SH-SY5Y (cell line): ENCODE measurements around the gene ABCA4.
A peak's percentile ranks its signal among the peaks of the same experiment; 100 is the strongest.

Experiments
- GATA2 ChIP-seq: IDR thresholded peaks from 2 replicates; pipeline ENCODE4 v1.6.1; 2011; ENCODE audit warnings: mild to moderate bottlenecking, low read depth, low read length
- GATA3 ChIP-seq: IDR thresholded peaks from 2 replicates; pipeline ENCODE4 v1.6.1; 2011; ENCODE audit warnings: low read depth, mild to moderate bottlenecking, low read length, moderate library complexity

The ABCA4 gene

GRCh38 chr1:94084547-94084946 lies 36.4 kb downstream of the ABCA4 start:
- no peak for TF ChIP-seq GATA3
- TF ChIP-seq GATA2, result no peak

GRCh38 chr1:94084085-94084484 lies 36.9 kb downstream of the ABCA4 start:
- no peak for TF ChIP-seq GATA2
- no peak for TF ChIP-seq GATA3

- no peak for TF ChIP-seq GATA3
- no peak for TF ChIP-seq GATA2
Measured at GRCh38 chr1:94083681-94084080, 37.3 kb downstream of the ABCA4 start.

GRCh38 chr1:94081566-94082344 lies 39.2 kb downstream of the ABCA4 start:
- TF ChIP-seq GATA3 (no peak), GATA2 (no peak)

GRCh38 chr1:94079989-94080388 lies 41.0 kb downstream of the ABCA4 start:
- no peak for TF ChIP-seq GATA3
- no peak for TF ChIP-seq GATA2

- TF ChIP-seq GATA3, result no peak
- TF ChIP-seq GATA2, result no peak
Measured at GRCh38 chr1:94079080-94079940, 41.6 kb downstream of the ABCA4 start.

- TF ChIP-seq GATA3 (no peak), GATA2 (no peak)
Measured at GRCh38 chr1:94072840-94073522, 48.0 kb downstream of the ABCA4 start.

- TF ChIP-seq GATA2, result no peak
- no peak for TF ChIP-seq GATA3
Measured at GRCh38 chr1:94071976-94072375, 49.0 kb downstream of the ABCA4 start.

GRCh38 chr1:94071391-94071790 lies 49.6 kb downstream of the ABCA4 start:
- no peak for TF ChIP-seq GATA2
- no peak for TF ChIP-seq GATA3

GRCh38 chr1:94070865-94071264 lies 50.1 kb downstream of the ABCA4 start:
- TF ChIP-seq GATA3 (peak; percentile 57), GATA2 (peak; percentile 72)

GRCh38 chr1:94069919-94070285 lies 51.0 kb downstream of the ABCA4 start:
- TF ChIP-seq GATA3 (no peak), GATA2 (no peak)

- TF ChIP-seq GATA2, result no peak
- no peak for TF ChIP-seq GATA3
Measured at GRCh38 chr1:94068999-94069918, 51.7 kb downstream of the ABCA4 start.
